Measurements from ENCODE around the gene UFM1.
"Not testable (repeated sequence)": the region's sequence is repeated elsewhere in the genome, so short reads cannot be mapped to it uniquely, and the experiment has no call there.

The UFM1 gene

DNA sequence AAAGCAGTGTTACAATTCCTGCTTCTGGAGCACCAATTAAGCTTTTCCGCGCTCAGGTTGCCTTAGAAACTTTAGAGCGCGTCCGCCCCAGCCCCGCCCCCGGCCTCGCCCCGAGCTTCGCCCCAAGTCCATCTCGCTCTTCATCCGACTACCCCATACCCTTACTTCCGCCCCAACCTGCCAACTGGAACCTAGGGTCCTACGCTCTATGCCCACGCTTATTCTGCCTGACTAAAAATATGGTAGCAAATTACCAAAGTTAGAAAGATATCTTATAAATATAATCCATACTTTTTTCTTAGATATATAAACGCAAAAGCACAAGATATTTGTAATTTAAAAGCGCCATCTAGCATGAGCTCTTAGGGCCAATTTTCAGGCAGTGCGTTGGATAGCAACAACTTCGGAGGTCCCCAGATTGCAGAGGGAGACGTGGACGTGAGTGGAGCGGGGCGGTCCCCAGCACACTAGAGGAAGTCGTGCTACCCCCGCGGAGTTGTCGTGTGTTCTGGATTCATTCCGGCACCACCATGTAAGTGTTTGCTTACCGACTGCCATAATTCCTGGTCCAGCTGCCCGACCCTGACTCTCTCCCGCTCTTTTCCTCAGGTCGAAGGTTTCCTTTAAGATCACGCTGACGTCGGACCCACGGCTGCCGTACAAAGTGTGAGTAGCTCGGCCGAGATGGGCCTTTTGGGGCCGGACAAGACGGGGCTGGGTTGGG, at the start of gene UFM1:
Gene UFM1 (plus strand): TSS at position 462 of the 724 bp plus-strand sequence. CDS start 69 bp downstream, at position 531.
- DNase-seq (ENCODE audit: low spot score): peak; percentile 89

DNA sequence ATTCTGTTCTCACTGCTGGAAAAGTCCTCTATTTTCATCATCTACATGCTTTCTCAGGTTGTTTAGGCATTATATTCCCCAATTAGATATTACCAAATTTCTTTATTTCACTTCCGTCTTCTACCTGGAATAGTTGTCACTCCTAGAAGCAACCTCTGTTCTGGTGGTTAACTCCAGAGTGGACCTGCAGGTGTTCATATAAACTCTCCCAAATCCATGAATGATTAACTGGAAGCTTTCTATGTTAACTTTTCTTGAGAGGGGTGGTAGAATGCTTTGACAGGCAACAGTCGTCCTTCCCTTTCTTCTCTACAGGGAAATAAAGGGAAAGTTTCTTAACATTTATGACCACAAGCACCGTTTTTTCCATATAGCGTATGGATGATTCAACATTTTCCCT, 48.4 kb upstream of the UFM1 start:
- no peak for DNase-seq (ENCODE audit: low spot score)

DNA sequence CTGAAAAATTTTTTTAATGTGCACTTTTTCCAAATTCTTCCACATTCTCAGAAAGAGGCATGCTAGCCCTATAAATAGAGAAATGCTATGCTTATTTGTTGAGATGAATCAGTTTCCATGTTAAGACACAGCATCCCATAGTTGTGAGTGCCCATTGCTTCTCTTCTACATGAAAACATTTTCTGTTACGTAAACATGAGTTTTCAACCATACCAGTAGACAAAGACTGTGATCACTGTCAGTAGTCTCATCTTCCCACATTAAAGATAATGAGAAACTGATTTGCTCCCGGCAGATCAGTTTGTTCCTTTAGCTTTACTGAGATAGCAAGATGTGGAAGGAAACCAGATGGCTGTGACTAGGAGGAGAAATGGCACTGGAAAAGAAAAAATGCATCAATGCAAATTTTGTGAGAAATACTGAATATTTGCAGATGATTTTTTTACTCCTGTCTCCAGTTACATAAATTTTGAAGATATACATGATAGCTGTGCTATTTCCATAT, 45.8 kb upstream of the UFM1 start:
- no peak for DNase-seq (ENCODE audit: low spot score)

DNA sequence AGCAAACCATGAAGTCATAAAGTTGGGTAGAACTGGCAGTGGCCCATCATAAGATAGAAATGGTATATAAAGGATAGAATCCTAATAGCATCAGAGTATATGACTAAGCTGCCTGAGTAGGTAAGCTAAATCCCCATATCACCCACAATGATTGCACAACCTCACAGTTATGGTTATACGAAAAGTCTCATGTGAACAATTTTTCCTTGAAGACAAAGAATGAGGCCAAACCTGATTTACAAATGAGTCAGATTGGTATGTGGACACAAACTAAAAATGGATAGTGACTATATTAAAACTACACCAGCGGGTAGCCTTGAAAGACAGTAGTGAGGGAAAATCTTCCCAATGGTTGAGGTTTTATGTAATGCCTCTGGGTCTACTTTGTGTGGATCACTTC, 40.9 kb upstream of the UFM1 start:
- no peak for DNase-seq (ENCODE audit: low spot score)

DNA sequence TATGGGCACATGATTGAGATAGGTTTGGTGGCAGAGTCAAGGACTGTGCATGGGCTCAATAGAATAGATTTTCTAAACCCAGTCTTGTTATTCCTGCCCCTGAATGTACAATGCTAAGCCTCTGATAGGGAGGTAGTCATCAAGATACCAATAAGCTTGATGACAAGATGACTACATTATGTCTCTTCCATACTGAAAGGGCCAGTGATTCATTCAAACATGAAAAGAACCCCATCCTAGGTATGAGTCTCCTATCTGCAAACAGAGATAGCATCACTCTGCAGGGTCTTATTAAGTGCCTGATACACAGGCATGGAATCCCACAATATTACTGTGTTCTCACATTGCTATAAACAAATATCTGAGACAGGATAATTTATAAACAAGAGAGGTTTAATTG, 40.3 kb upstream of the UFM1 start:
- no peak for DNase-seq (ENCODE audit: low spot score)

DNA sequence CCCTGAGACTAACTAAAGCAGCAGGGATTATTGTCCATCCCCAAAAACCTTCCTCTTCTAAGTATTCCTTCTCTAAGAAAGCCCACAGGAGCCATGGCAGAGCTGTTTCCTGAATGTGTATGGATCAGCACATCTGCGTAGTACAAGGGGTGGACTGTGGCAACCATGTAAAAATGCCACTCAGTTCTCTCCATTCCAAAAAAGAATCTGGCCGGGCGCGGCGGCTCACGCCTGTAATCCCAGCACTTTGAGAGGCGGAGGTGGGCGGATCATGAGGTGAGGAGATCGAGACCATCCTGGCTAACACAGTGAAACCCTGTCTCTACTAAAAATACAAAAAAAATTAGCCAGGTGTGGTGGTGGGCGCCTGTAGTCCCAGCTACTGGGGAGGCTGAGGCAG, 38.5 kb upstream of the UFM1 start:
- DNase-seq (ENCODE audit: low spot score): not testable (repeated sequence)

DNA sequence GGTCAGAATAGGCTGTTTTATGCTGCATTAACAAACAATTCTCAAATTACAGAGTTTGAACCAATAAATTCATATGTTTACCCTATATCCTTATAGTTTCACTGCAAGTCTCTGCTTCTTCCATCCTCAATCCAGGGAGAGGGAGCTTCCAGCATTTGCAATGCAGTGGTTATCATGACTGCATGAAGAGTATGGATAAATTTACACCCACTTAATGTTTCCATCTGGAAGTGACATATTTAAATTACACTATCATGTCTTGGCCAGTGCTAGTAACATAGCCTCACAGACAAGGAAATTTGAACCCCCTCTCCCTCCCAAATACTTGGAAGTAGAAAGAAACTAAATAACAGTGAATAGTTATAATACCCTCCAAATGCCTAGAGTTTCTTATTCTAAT, 33.5 kb upstream of the UFM1 start:
- no peak for DNase-seq (ENCODE audit: low spot score)

DNA sequence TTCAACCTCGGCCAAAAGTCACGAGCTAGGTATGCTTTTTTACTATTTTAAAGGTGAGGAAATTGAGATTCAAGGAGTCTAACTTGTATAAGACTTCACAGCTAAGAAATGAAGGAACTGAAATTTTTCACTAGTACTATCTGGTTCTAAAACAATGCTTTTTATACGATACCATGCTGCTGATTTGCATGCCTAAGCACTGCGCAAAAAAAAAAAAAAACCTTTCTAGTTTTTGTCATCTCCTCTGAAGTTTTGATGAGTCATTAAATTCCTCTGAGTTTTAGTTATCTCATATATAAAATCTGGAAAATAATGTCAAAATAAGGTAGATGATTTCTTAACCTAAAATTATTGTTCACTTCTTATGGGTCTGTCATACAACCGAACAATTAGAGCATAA, 28.0 kb upstream of the UFM1 start:
- DNase-seq (ENCODE audit: low spot score): no peak

DNA sequence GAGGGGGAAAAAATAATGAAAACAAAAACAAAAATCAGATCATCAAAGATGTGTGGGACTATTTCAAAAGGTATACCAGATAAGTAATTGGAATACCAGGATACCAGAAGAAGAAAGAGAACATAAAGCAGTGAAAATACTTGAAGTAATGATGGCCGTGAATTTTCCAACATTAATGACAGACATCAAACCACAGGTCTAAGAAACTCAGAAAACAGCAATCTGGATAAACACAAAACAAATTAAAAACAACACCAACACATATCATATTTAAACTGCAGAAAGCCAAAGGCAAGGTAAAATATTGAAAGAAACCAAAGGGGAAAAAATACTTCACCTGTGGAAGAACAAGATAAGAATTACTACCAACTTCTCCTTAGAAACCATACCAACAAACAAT, 24.2 kb upstream of the UFM1 start:
- DNase-seq (ENCODE audit: low spot score): no peak

DNA sequence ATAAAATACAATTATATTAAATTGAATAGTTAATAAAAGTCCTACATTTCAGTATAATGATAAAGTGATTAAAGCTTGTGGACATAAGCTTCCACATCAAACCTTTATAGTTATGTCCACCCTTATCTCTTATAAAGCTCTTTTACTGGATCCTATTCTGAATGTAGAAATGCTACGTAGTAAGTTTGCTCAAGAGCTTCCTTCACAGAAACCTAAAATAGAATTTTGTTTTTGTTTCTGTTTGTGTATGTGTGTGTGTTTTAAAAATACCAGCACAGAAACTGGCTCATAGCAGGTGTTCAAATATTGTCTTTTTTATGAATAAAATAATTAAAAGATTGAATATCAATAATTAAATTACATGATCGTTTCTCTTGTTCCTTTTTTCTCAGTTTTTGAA, 21.0 kb upstream of the UFM1 start:
- no peak for DNase-seq (ENCODE audit: low spot score)

DNA sequence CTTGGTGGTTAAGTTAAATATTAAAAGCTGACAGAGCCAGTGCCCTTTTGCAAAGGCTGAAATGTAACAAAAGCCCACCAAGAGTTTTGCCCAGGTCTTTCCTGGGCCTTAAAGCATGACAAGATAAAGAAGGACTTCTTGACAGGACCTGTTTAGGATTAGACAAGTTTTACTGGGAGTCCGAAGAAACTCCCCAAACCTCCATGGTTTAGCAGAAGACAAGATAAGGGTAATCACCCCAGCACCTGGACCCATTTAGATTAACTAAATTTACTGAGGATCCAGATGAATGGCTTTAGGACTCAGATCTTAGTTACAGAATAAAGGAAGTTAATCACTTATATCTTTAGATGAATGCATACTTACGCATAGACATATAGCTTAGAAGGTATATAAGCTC, 14.8 kb upstream of the UFM1 start:
- no peak for DNase-seq (ENCODE audit: low spot score)

DNA sequence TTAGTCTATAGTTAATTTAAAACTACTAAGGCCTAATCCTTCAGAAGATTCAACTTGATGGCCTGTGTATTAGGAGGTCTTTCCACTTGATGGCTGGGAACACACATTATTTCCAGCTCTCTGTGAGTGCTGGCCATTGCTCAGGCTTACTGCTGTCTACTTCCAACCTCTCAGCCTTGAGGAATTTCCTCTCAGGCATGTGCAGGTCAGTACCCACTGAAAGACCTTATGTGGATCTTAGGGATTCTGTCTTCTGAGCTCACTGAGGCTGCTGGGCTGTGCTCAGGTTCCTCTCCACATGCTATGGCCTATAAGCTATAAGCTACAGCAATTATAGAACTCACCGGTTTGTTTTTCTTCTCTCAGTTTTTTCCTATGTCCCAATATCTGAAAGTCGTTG, 11.6 kb upstream of the UFM1 start:
- DNase-seq (ENCODE audit: low spot score): no peak

DNA sequence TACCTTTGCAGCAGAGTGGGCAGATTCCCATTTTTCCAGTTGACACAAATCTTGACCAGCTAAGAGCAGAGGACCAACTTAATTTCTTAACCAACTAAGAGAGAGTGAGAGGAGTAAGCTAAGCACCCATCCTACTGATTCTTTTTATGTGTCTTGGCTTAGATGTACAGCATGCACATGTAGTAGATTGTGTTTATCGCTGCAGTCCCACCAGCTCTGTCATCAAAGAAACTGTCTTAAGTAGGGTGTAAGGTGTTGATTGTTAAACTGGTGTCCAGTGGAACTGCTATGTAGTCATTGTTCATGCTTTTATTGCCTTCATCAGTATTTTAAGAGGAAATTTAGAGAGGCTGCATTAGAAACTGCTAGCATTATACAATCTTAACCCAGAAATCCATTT, 9.0 kb upstream of the UFM1 start:
- no peak for DNase-seq (ENCODE audit: low spot score)

DNA sequence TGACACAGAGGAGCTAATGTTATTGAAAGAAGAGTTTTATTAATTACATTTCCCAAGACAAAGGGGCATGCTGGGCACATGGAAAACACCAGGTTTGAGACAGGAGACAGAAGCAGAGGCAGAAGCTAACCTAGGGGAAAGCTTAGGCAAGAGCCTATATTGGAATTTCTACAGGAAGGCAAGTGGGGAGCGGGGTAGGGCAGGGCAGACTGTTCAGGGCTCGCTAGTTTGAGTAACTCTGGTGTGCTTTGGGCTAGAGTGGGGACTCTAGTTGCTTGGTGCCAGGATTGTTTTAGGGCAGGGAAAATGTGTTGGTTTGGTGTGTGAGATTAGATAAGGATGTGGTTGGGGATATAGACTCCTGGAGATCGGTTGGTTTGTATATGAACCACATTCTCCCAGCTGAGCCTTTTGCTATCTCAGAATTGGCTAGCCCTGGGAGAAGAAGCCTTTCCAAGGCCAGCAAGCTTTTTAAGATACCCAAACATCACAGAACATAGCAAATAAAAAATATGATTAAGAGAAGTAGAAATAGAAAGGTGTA, 8.4 kb upstream of the UFM1 start:
- no peak for DNase-seq (ENCODE audit: low spot score)

DNA sequence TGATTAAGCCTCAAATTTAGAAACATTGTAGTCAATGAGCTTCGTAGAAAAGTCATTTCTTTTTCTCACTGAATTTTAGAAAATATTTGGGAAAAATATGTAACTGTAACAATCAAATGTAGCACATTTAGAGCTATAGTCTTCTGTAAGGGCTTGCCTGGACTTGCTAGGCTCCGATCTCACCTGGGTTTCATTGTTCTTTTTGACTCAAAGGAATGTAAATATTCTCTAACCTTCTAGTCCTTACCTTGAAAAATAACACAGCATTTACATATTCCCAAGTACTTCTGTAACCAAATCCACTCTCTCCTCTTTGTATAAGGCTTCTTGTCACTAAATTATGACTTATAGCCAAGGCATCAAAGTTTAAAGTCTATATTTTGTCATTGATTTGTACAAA, 2.9 kb upstream of the UFM1 start:
- no peak for DNase-seq (ENCODE audit: low spot score)

DNA sequence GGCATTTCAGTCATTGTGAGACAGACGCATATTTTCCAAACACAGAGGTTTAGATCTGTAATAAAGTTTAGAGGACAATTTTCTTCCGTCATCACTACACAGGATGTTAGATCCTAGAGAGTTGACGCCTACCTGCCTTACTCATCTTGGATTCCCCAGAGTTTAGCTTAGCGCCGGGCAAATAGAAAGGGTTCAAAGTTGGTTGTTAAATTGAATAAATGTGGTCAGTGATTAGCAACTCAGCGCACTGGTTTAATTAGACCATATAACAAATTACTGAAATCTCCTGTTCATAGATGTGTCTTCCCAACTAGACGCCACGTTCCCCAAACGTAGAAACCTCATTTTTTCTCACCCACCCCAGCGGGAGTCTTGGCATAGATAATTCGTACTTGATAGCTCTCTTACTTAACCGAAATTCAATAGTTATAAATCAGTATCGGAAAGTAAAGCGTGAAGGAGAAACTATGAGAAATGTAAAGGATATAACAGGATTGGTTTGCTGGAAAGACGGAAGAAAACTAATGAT, 726 bp upstream of the UFM1 start:
- DNase-seq (ENCODE audit: low spot score): no peak

DNA sequence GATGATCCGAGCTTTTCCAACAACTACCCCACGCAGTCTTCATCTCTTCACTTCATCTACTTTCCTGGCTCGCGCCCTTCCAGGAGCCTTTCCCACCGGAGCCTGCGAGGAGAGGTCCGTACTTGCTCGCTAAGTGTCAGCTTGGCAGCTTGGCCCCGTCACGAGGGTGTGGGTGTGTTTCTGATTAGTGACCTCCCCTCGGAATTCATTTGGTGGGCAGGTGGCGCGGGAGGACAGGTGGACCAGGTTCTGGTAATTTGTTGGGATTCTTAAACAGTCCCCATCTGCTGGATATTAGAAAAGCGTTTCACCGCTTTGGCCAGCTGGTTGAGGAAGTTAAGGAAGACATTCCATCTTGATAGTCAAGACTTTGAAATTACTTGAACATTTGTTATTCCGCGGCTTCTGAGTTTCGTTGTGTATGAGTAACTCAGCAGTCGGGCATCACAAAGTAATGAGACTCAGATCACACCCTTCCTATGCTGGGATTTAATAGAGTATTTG, 515 bp downstream of the UFM1 start:
- peak; percentile 41 for DNase-seq (ENCODE audit: low spot score)

DNA sequence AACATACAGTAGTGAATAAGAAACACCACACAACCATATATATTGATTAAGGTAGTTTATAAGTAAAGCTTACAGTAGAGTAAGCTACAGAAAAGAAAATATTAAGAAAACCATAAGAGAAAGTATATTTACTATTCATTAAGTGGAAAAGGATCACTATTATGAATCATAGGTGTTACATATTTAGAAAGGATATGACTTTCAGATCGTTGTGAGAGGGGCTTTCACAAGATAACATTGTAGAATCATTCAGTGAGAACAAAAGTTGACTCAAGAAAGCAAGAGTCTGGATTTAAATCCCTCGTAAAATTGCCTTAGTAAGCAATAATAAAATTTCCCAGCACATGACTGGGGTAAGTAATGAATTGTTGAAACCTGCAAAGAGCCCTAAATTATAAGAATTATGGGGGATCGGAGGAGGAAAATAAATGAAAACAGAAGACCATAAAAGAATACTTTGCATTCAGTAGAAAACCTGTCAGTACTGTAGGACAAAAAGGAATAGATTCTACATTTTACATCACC, 6.0 kb downstream of the UFM1 start:
- no peak for DNase-seq (ENCODE audit: low spot score)

DNA sequence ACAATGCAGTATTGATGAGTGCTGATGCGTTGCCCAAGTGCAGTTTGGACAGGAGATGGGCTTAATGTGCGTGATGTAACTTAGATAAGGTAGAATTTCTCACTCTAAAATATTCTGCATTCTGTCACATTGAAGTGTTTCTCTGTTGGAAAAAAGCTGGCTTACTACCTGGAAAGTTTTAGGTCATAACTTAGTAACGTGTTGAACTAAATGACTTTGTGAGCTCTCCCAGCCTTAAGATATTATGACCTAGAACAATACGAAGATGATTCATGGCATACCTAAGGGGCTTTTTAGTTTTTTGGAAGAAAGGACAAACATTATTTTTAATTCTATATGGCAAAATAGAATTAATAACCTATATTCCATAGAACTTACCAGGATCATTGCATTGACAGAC, 9.0 kb downstream of the UFM1 start:
- no peak for DNase-seq (ENCODE audit: low spot score)

DNA sequence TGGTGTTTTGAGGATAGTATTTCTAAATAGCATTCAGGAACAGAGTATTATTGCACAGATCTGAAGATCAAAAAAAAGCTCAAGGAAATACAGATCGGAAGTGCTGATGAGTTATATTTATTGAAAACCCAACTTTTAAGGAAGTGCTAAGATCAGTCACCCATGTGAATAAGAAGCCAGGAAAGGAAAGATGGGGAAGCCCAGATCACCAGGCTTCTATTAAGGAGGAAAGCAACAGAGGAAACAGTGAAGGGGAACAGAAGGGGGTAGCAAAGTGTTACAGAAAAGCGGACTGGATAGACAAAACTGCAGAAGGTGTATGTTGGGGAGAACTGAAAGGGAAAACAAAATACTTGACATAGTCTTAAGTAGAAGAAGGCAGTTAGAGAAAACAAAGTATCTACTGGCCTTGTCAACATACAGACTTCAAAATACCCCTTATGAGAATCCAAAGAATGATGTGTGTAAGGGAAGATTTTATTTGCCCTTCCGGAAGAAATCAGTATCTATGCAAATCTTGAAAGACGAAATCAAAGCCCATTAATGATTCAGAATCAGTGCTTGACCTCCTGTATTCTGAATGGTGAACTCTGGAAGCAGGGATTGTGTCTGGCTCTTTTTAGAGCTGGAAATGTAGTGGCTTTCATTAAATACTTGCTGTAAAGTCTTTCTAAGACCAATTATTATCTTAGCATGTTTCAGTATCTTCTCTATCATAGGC, 12.1 kb downstream of the UFM1 start:
- DNase-seq (ENCODE audit: low spot score): no peak

DNA sequence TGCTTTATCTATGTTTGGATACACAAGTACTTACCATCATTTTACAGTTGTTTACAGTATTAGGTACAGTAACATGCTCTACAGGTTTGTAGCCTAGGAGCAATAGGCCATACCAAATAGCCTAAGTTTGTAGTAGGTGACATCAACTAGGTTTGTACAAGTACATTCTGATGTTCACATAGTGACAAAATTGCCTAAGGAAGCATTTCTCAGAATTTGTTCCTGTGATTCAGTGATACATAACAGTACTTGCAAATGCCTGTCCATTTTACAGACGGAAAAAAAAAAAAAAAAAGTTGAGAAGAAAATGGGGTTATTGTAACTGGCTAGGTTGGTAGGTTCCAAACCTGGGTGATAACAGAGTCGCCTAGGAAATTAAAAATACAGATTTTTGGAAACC, 13.6 kb downstream of the UFM1 start:
- no peak for DNase-seq (ENCODE audit: low spot score)

DNA sequence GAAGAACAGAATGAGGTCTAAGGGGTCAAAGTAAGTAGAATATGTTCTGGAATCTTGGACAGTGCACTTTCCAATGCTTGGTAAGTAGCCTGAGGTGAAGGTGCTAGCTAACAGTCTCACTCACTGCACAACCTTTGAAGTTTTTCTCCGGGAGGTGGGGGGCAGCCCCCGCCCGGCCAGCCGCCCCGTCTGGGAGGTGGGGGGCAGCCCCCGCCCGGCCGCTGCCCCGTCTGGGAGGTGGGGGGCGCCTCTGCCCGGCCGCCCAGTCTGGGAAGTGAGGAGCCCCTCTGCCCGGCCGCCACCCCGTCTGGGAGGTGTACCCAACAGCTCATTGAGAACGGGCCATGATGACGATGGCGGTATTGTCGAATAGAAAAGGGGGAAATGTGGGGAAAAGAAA, 14.1 kb downstream of the UFM1 start:
- DNase-seq (ENCODE audit: low spot score): not testable (repeated sequence)

DNA sequence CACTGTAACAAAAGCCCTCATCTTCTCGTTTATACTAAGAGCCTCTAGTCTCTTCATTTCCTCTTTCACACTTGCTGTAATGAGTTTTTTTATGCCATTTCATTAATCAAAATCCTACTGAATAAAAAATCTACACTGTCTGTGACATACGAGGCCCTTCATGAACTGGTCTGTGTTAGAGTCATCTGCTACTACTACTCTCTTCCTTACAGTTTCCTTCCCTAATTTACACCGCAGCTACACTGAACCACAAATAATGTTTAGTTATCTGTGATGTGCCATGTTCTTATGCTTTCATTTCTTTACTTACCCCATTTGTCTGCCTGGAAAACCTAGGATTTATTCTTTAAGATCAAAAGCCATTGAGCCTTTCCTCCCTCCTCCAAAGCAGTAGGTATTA, 16.0 kb downstream of the UFM1 start:
- no peak for DNase-seq (ENCODE audit: low spot score)

All from hematopoietic multipotent progenitor cell treated with erythropoietin and hydrocortisone succinate and interleukin-3 and kit ligand, for 15 days (in vitro differentiated cells).